ENCODE data around the gene BRD1.

Gene BRD1

DNA sequence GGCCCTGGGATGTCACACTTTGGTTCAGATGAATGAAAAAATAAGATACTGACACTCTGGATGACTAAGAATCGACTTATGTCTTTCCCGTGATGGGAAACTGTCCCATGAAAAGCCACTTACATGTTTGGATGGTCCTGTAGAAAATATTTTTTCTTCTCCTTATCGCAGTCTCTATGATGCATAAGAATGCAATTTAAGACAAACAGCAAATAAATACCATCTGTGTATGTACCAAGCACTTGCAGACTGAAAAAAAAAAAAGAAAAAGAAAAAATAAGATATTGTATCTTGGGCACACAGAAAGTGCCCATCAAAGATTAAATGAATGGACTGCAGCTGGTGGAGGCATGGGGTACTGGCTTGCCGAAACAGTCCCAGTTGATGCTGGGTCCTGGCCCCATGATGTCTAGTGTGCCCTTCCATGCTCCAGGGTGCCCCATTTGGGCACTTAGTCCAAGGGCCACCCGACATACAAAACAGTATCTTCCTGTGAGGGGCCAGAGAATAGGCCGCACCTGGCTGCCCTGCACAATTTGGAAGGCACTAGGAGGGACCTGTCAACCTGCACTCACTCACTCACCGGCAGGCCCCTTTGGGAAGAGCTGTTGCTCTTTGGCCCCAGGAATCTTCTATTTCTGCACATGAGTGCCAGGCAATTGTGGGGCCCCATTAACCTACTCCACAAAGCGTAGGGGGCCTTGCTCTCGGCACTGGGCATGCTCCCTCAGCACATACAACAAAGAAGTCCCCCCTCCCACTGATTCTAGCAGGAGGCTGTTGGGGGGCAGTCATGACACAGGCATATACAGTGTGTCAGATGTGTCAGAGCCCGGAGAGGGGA, 23.5 kb upstream of the BRD1 start:
- no peak for DNase-seq
- Histone ChIP-seq H3K9me3 (no peaks in the 10 kb centered on the region), H3K27ac (no peak overlapping the region), H3K27me3 (peaks cover 0 to 41% of the 10 kb centered on the region in 2 donors), H3K4me3 (no peak overlapping the region), H3K36me3 (no peaks in the 10 kb centered on the region), H3K4me1 (peaks cover 0 to 48% (median 42%) of the 10 kb centered on the region in 4 donors)
- intact Hi-C loops (cut with DNase I; ENCODE audit: low total_unique reads): loop anchor here (5.0 kb wide), 1 partner anchor 66 kb away; the partner anchor contains the start of genes ALG12 and CRELD2
- TF ChIP-seq, protein P1, sequence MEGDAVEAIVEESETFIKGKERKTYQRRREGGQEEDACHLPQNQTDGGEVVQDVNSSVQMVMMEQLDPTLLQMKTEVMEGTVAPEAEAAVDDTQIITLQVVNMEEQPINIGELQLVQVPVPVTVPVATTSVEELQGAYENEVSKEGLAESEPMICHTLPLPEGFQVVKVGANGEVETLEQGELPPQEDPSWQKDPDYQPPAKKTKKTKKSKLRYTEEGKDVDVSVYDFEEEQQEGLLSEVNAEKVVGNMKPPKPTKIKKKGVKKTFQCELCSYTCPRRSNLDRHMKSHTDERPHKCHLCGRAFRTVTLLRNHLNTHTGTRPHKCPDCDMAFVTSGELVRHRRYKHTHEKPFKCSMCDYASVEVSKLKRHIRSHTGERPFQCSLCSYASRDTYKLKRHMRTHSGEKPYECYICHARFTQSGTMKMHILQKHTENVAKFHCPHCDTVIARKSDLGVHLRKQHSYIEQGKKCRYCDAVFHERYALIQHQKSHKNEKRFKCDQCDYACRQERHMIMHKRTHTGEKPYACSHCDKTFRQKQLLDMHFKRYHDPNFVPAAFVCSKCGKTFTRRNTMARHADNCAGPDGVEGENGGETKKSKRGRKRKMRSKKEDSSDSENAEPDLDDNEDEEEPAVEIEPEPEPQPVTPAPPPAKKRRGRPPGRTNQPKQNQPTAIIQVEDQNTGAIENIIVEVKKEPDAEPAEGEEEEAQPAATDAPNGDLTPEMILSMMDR (IDR thresholded peaks at IDR 0.05): no peak

GRCh38 chr22:49850021-49850911, 22.6 kb upstream of the BRD1 start:
- no peak overlapping the region for H3K27ac ChIP-seq
- DNase-seq: no peak
- peaks cover 0 to 48% of the 10 kb centered on the region in 2 donors for H3K27me3 ChIP-seq
- peaks cover 0 to 39% (median 36%) of the 10 kb centered on the region in 4 donors for H3K4me1 ChIP-seq
- H3K9me3 ChIP-seq: no peaks in the 10 kb centered on the region
- no peaks in the 10 kb centered on the region for H3K36me3 ChIP-seq
- intact Hi-C loops (cut with DNase I; ENCODE audit: low total_unique reads): loop anchor here (5.0 kb wide), 1 partner anchor 67 kb away; the partner anchor contains the start of genes ALG12 and CRELD2
- TF ChIP-seq, protein P1 (IDR thresholded peaks at IDR 0.05): no peak
- peak overlapping the region in 1 of 2 donors; percentile 50 for H3K4me3 ChIP-seq

DNA sequence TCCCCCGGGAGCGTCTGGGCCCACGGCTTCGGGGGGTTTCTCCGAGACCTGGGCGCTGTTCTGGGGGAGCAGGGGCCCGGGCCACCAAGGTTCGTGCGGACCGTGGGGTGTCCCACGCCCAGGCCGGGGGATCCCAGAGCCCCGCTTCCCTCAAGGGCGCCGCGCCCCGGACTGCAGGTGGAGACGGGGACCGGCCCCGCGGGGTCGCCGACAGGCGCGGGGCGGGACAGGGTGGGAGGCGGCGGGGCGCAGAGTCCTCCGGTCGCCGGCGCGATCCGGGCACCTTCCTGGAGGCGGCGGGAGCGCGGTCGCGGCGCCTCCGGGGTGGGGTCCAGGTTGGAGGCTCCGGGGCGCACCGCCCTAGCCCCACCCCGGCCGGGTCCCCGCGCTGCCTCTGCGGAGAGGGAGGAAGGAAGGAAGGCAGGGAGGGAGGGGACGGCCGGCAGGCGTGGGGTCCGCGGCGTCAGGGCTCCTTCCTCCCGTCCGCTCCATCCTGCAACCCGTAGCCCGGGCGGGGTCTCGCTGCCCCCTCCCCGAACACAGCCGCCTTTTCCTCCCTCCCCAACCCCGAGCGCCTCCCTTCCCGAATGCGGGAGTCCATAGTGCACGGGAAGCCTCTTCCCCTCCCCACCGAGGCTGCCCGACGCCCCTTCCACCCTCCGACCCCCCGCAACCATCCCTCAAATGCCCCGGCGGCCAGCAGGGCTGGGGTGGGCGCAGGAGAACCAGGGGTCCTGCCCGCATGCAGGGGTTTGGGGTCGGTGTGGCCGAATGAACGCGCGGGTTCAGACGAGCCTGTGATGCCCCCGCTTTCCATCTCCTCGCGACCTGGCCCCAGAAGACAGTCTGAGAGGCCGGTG, 21.7 kb upstream of the BRD1 start:
- intact Hi-C loops (cut with DNase I; ENCODE audit: low total_unique reads): loop anchor here (5.0 kb wide), 1 partner anchor 68 kb away; the partner anchor contains the start of genes ALG12 and CRELD2
- Histone ChIP-seq H3K4me1 (peaks cover 0 to 31% (median 28%) of the 10 kb centered on the region in 4 donors), H3K4me3 (peak overlapping the region; percentile 34 to 50)

DNA sequence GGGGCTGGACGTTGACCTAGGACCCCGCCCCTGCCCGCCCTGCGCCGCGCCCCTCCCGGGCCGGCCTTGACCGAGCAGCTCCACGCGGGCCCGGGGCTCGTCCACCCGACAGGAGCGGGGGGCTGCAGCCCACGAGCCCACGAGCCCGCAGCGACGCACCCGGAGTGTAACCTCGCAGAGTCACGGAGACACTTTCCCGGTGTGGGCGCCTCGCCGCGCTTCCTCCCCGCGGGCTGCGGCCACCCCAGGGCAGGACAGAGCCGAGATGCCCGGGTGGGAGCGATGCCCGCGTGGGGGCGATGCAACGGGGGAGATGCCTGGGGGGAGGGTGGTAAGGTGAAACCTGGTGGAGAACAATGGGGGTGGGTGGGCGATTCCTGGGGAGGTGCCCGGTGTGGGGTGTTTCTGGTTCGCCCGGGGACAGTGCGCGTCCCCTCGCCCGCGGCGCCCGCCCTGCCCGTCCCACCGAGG, 21.1 kb upstream of the BRD1 start:
- no peak overlapping the region for H3K27ac ChIP-seq
- peaks cover 0 to 50% of the 10 kb centered on the region in 2 donors for H3K27me3 ChIP-seq
- no peak for DNase-seq
- peaks cover 0 to 29% (median 28%) of the 10 kb centered on the region in 4 donors for H3K4me1 ChIP-seq
- intact Hi-C loops (cut with DNase I; ENCODE audit: low total_unique reads): no loop called here
- TF ChIP-seq, protein P1 (IDR thresholded peaks at IDR 0.05): no peak
- no peaks in the 10 kb centered on the region for H3K9me3 ChIP-seq
- H3K36me3 ChIP-seq: no peaks in the 10 kb centered on the region
- H3K4me3 ChIP-seq: peak overlapping the region; percentile 34 to 50

More for the DNA sequence above, 21.7 kb upstream of the BRD1 start:
- Histone ChIP-seq H3K27ac (no peak overlapping the region), H3K36me3 (no peaks in the 10 kb centered on the region), H3K9me3 (no peaks in the 10 kb centered on the region), H3K27me3 (peaks cover 0 to 50% of the 10 kb centered on the region in 2 donors)
- TF ChIP-seq, protein P1 (IDR thresholded peaks at IDR 0.05): no peak
- no peak for DNase-seq
